H9 (cell line): ENCODE data around the gene GBE1. TPM values are rescaled to one million over a fixed set of nuclear protein-coding genes. Genes with fewer than 3 reads are reported as not detected.

Experiments used
- DNase-seq: peaks from one replicate; pipeline ENCODE4 v3.0.0-alpha.2; 2017
- H2AFZ ChIP-seq: one replicate; pipeline ENCODE4 v1.6.1; 2013; ENCODE audit warnings: mild to moderate bottlenecking, low read length, control low read depth, moderate library complexity
- H2AK5ac ChIP-seq: 2 replicates; pipeline ENCODE4 v1.6.1; 2013; ENCODE audit warnings: low read length, control low read depth, mixed read lengths; ENCODE audit not compliant: insufficient read length
- H2BK120ac ChIP-seq: one replicate; pipeline ENCODE4 v1.6.1; 2013; ENCODE audit warnings: low read depth, mild to moderate bottlenecking, low read length, control low read depth, inconsistent platforms; ENCODE audit not compliant: poor library complexity, severe bottlenecking
- H2BK12ac ChIP-seq: 2 replicates; pipeline ENCODE4 v1.6.1; 2013; ENCODE audit warnings: low read length, control low read depth, mixed read lengths, low read depth; ENCODE audit not compliant: insufficient read length
- H2BK15ac ChIP-seq: 2 replicates; pipeline ENCODE4 v1.6.1; 2013; ENCODE audit warnings: low read depth, low read length, control low read depth
- H2BK20ac ChIP-seq: one replicate; pipeline ENCODE4 v1.6.1; 2013; ENCODE audit warnings: low read depth, mild to moderate bottlenecking, low read length, control low read depth, inconsistent platforms; ENCODE audit not compliant: poor library complexity, severe bottlenecking
- H2BK5ac ChIP-seq: 2 replicates; pipeline ENCODE4 v1.6.1; 2013; ENCODE audit warnings: low read length, control low read depth, mixed read lengths; ENCODE audit not compliant: insufficient read length
- H3K14ac ChIP-seq: 2 replicates; pipeline ENCODE4 v1.6.1; 2013; ENCODE audit warnings: low read length, control low read depth; ENCODE audit not compliant: insufficient read depth
- H3K18ac ChIP-seq: 2 replicates; pipeline ENCODE4 v1.6.1; 2013; ENCODE audit warnings: low read depth, mild to moderate bottlenecking, mixed read lengths, low read length, control low read depth; ENCODE audit not compliant: insufficient read length
- H3K23ac ChIP-seq: 2 replicates; pipeline ENCODE4 v1.6.1; 2013; ENCODE audit warnings: low read length, control low read depth, mixed read lengths, low read depth; ENCODE audit not compliant: insufficient read length
- H3K23me2 ChIP-seq: 2 replicates; pipeline ENCODE4 v1.6.1; 2013; ENCODE audit warnings: low read depth, mild to moderate bottlenecking, mixed read lengths, low read length, control low read depth; ENCODE audit not compliant: insufficient read length, poor library complexity, severe bottlenecking
- H3K27ac ChIP-seq: 2 replicates; pipeline ENCODE4 v1.5.1; 2013; ENCODE audit warnings: low read length, control low read depth, mixed read lengths, low read depth; ENCODE audit not compliant: insufficient read length
- H3K27me3 ChIP-seq: 2 replicates; pipeline ENCODE4 v1.6.1; 2013; ENCODE audit warnings: low read length, control low read depth, inconsistent platforms; ENCODE audit not compliant: insufficient read depth
- H3K4ac ChIP-seq: 2 replicates; pipeline ENCODE4 v1.6.1; 2013; ENCODE audit warnings: low read depth, mild to moderate bottlenecking, control low read depth, inconsistent platforms, low read length, moderate library complexity
- H3K4me1 ChIP-seq: 2 replicates; pipeline ENCODE4 v1.6.1; 2013; ENCODE audit warnings: low read length, control low read depth, inconsistent platforms; ENCODE audit not compliant: insufficient read depth
- H3K4me2 ChIP-seq: 2 replicates; pipeline ENCODE4 v1.6.1; 2013; ENCODE audit warnings: low read length, control low read depth, mixed read lengths; ENCODE audit not compliant: insufficient read length, insufficient read depth
- H3K56ac ChIP-seq: 2 replicates; pipeline ENCODE4 v1.6.1; 2013; ENCODE audit warnings: low read depth, mild to moderate bottlenecking, mixed read lengths, low read length, control low read depth; ENCODE audit not compliant: insufficient read length
- H3K79me1 ChIP-seq: 2 replicates; pipeline ENCODE4 v1.6.1; 2013; ENCODE audit warnings: low read depth, mild to moderate bottlenecking, moderate library complexity, low read length, control low read depth, inconsistent platforms; ENCODE audit not compliant: insufficient read depth, poor library complexity, severe bottlenecking
- H3K79me2 ChIP-seq: 2 replicates; pipeline ENCODE4 v1.6.1; 2013; ENCODE audit warnings: low read length, control low read depth, inconsistent platforms; ENCODE audit not compliant: insufficient read depth
- H3K9ac ChIP-seq: 2 replicates; pipeline ENCODE4 v1.6.1; 2013; ENCODE audit warnings: low read length, control low read depth, mixed read lengths; ENCODE audit not compliant: insufficient read length; ENCODE audit errors: extremely low read depth
- H3K9me3 ChIP-seq: one replicate; pipeline ENCODE4 v1.6.1; 2013; ENCODE audit warnings: low read depth, low read length, inconsistent platforms; ENCODE audit not compliant: control insufficient read depth
- H3T11ph ChIP-seq: one replicate; pipeline ENCODE4 v1.6.1; 2013; ENCODE audit warnings: mild to moderate bottlenecking, low read length, control low read depth, inconsistent platforms
- H4K20me1 ChIP-seq: one replicate; pipeline ENCODE4 v1.6.1; 2013; ENCODE audit not compliant: control insufficient read depth, insufficient read length, insufficient read depth
- H4K5ac ChIP-seq: 2 replicates; pipeline ENCODE4 v1.6.1; 2013; ENCODE audit warnings: low read depth, mild to moderate bottlenecking, mixed read lengths, low read length, control low read depth; ENCODE audit not compliant: insufficient read length
- H4K8ac ChIP-seq: replicated peaks from 2 replicates; pipeline ENCODE4 v1.6.1; 2013; ENCODE audit warnings: low read length, control low read depth, mixed read lengths, low read depth; ENCODE audit not compliant: insufficient read length
- H4K91ac ChIP-seq: 2 replicates; pipeline ENCODE4 v1.6.1; 2013; ENCODE audit warnings: low read depth, mild to moderate bottlenecking, moderate library complexity, mixed read lengths, low read length, control low read depth; ENCODE audit not compliant: insufficient read length
- H3K27ac Mint-ChIP-seq, 3 experiments: 2 replicates in 2 of 3; 3 replicates in 1 of 3; pipeline ENCODE4 v1.8.0; 2020 to 2021; ENCODE audit warnings: mixed read lengths in 3 of 3, mild to moderate bottlenecking in 1 of 3, moderate library complexity in 1 of 3
- H3K27me3 Mint-ChIP-seq: 2 replicates; pipeline ENCODE4 v1.8.0; 2021; ENCODE audit warnings: low read depth, mild to moderate bottlenecking, moderate library complexity, mixed read lengths
- H3K36me3 Mint-ChIP-seq, 3 experiments: 2 replicates in 2 of 3; 3 replicates in 1 of 3; pipeline ENCODE4 v1.8.0; 2020 to 2021; ENCODE audit warnings: low read depth in 3 of 3, mixed read lengths in 3 of 3; ENCODE audit not compliant: insufficient read depth in 1 of 3
- H3K4me1 Mint-ChIP-seq, 2 experiments: 2 replicates each; pipeline ENCODE4 v1.8.0; 2020; ENCODE audit warnings: mixed read lengths in 2 of 2
- H3K4me3 Mint-ChIP-seq, 2 experiments: 2 replicates in 1 of 2; 3 replicates in 1 of 2; pipeline ENCODE4 v1.8.0; 2020 to 2021; ENCODE audit warnings: mild to moderate bottlenecking in 2 of 2, mixed read lengths in 2 of 2, moderate library complexity in 1 of 2
- H3K9me3 Mint-ChIP-seq, 2 experiments: 2 replicates in 1 of 2; 3 replicates in 1 of 2; pipeline ENCODE4 v1.8.0; 2020; ENCODE audit warnings: mild to moderate bottlenecking in 2 of 2, mixed read lengths in 2 of 2, moderate library complexity in 1 of 2
- WGBS: extraction: QIAGEN DNeasy Blood & Tissue Kit; methylation state at CpG from one replicate; pipeline ENCODE4 v1.1.7; 2013; ENCODE audit warnings: missing lambda C conversion rate, low lambda C conversion rate, mixed read lengths; ENCODE audit not compliant: insufficient read length; ENCODE audit errors: extremely low coverage; 5-methylcytosine and 5-hydroxymethylcytosine counted together
- total RNA-seq: library from RNA; stranded (reverse); gene quantifications from 2 replicates; pipeline ENCODE4 v1.2.1, GENCODE V29; 2021
- TF ChIP-seq, protein P1 (sequence below): fragments of 200-600 bp; sonication (generic); conservative IDR thresholded peaks from 3 replicates; pipeline ENCODE4 v1.8.0; 2021; ENCODE audit warnings: antibody characterized with exemption, mild to moderate bottlenecking

Gene GBE1
- total RNA-seq, 1 experiment from 2014 or later, result 13.8 TPM

DNA sequence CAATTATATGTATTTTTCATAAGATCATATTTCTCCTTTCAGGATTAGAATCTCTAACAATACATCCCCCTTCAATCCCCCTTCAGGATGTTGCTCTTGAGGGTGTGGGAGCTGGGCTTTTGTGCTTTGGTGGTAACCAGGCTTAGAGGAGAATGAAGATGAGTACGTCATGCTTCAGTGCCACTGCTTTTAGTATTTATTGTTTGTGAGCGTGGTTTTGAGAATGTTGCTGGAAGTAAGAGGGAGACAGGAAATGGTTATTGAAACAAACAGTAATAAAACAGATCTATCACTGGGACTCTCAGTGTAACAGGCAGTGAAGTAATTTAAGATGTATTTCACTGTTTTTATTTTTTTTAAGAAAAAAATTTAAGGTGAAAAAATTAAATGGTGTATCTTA lies 35.3 kb downstream of the GBE1 start:
- Histone ChIP-seq H2BK12ac (no peak overlapping the region), H3K9ac (no peak overlapping the region), H2AFZ (no peak overlapping the region), H2BK15ac (no peak overlapping the region), H2AK5ac (no peak overlapping the region), H2BK5ac (no peak overlapping the region), H4K20me1 (no peaks in the 10 kb centered on the region), H3K4me2 (no peak overlapping the region), H4K5ac (no peak overlapping the region), H3K79me1 (no peaks in the 10 kb centered on the region), H3K23ac (no peak overlapping the region), H3K23me2 (no peaks in the 10 kb centered on the region), H3T11ph (no peak overlapping the region), H3K14ac (no peak overlapping the region), H2BK20ac (no peak overlapping the region), H2BK120ac (no peak overlapping the region), H3K27me3 (no peaks in the 10 kb centered on the region), H3K27ac (no peak overlapping the region), H3K79me2 (0 out of 2 replicates have a peak, but pooled peaks cover 2% of the 10 kb centered on the region), H3K18ac (no peak overlapping the region), H3K56ac (no peak overlapping the region), H3K4ac (no peak overlapping the region), H3K9me3 (no peaks in the 10 kb centered on the region), H4K8ac (no peak overlapping the region), H4K91ac (no peak overlapping the region), H3K4me1 (no peaks in the 10 kb centered on the region)
- no peak overlapping the region; a peak in 1 of 7 replicates for H3K27ac Mint-ChIP-seq
- no peak for DNase-seq
- H3K36me3 Mint-ChIP-seq, result no peaks in the 10 kb centered on the region
- WGBS, result no CpG with 5 or more reads among the region's 2 CpGs
- H3K4me1 Mint-ChIP-seq, result peaks cover 0 to 5% of the 10 kb centered on the region in 2 experiments; a peak in 3 of 4 replicates
- H3K9me3 Mint-ChIP-seq, result no peaks in the 10 kb centered on the region
- no peaks in the 10 kb centered on the region for H3K27me3 Mint-ChIP-seq
- TF ChIP-seq, protein P1, sequence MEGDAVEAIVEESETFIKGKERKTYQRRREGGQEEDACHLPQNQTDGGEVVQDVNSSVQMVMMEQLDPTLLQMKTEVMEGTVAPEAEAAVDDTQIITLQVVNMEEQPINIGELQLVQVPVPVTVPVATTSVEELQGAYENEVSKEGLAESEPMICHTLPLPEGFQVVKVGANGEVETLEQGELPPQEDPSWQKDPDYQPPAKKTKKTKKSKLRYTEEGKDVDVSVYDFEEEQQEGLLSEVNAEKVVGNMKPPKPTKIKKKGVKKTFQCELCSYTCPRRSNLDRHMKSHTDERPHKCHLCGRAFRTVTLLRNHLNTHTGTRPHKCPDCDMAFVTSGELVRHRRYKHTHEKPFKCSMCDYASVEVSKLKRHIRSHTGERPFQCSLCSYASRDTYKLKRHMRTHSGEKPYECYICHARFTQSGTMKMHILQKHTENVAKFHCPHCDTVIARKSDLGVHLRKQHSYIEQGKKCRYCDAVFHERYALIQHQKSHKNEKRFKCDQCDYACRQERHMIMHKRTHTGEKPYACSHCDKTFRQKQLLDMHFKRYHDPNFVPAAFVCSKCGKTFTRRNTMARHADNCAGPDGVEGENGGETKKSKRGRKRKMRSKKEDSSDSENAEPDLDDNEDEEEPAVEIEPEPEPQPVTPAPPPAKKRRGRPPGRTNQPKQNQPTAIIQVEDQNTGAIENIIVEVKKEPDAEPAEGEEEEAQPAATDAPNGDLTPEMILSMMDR, result no peak
- H3K4me3 Mint-ChIP-seq, result no peak overlapping the region
